CD14-positive monocyte (primary cell): ENCODE data around the gene MPDZ. TPM values are rescaled to one million over a fixed set of nuclear protein-coding genes. Genes with fewer than 3 reads are reported as not detected.

ENCODE experiments used
- DNase-seq, 3 donors: peaks; one replicate each; pipeline ENCODE4 v3.0.0-alpha.2; 2011 to 2022
- H2AFZ ChIP-seq: 2 replicates; pipeline ENCODE4 v1.6.0; 2012; ENCODE audit warnings: mild to moderate bottlenecking, low read depth, low read length, inconsistent platforms; ENCODE audit not compliant: insufficient read depth, poor library complexity, severe bottlenecking
- H3K27ac ChIP-seq, 2 donors: 1 replicate in 1 of 2; 2 replicates in 1 of 2; pipeline ENCODE4 v1.5.1; 2012 to 2013; ENCODE audit warnings: low read length in 2 of 2, control low read depth in 1 of 2, inconsistent platforms in 1 of 2, low read depth in 1 of 2, mild to moderate bottlenecking in 1 of 2
- H3K27me3 ChIP-seq, 2 donors: one replicate each; pipeline versions ENCODE4 v1.6.0 to v1.6.1; 2011 to 2013; ENCODE audit warnings: low read length in 2 of 2; ENCODE audit not compliant: control insufficient read depth in 2 of 2, insufficient read depth in 2 of 2
- H3K36me3 ChIP-seq, 2 donors: replicated peaks in 1 of 2; 1 replicate in 1 of 2; 2 replicates in 1 of 2; pipeline versions ENCODE4 v1.5.1 to v1.6.1; 2012 to 2013; ENCODE audit warnings: low read length in 2 of 2, control low read depth in 1 of 2, inconsistent platforms in 1 of 2, mild to moderate bottlenecking in 1 of 2; ENCODE audit not compliant: insufficient read depth in 2 of 2, control insufficient read depth in 1 of 2
- H3K4me1 ChIP-seq, 2 donors: 1 replicate in 1 of 2; 2 replicates in 1 of 2; pipeline versions ENCODE4 v1.5.1 to v1.6.1; 2012 to 2013; ENCODE audit warnings: low read length in 2 of 2, control low read depth in 1 of 2, inconsistent platforms in 1 of 2, mild to moderate bottlenecking in 1 of 2, moderate library complexity in 1 of 2; ENCODE audit not compliant: insufficient read depth in 2 of 2, control insufficient read depth in 1 of 2
- H3K4me2 ChIP-seq: replicated peaks from 2 replicates; pipeline ENCODE3; 2012; ENCODE audit warnings: low read length, moderate library complexity, mild to moderate bottlenecking; ENCODE audit not compliant: poor library complexity, severe bottlenecking; ENCODE audit errors: extremely low read depth
- H3K4me3 ChIP-seq, 3 experiments: fragments of 200-600 bp in 1 of 3; sonication (generic) in 1 of 3; replicated peaks in 1 of 3; 1 replicate in 2 of 3; 2 replicates in 1 of 3; pipeline ENCODE4 v1.5.1; 2011 to 2013; ENCODE audit warnings: low read length in 3 of 3, mild to moderate bottlenecking in 3 of 3, control low read depth in 2 of 3, low read depth in 2 of 3, inconsistent platforms in 1 of 3, moderate library complexity in 1 of 3
- H3K79me2 ChIP-seq: 2 replicates; pipeline ENCODE4 v1.6.0; 2012; ENCODE audit warnings: mild to moderate bottlenecking, control low read depth, inconsistent platforms, low read length, moderate library complexity; ENCODE audit not compliant: insufficient read depth
- H3K9ac ChIP-seq: 2 replicates; pipeline ENCODE4 v1.6.0; 2017; ENCODE audit warnings: low read length, mild to moderate bottlenecking; ENCODE audit not compliant: insufficient read depth, poor library complexity, severe bottlenecking
- H3K9me3 ChIP-seq, 2 donors: replicated peaks in 1 of 2; 1 replicate in 1 of 2; 2 replicates in 1 of 2; pipeline versions ENCODE4 v1.5.1 to v1.6.1; 2012 to 2013; ENCODE audit warnings: low read length in 2 of 2, control low read depth in 1 of 2; ENCODE audit not compliant: control insufficient read depth in 1 of 2, insufficient read depth in 1 of 2
- H4K20me1 ChIP-seq: 2 replicates; pipeline ENCODE4 v1.6.0; 2012; ENCODE audit warnings: mild to moderate bottlenecking, low read length, control low read depth, moderate library complexity; ENCODE audit not compliant: insufficient read depth
- H3K27ac Mint-ChIP-seq, 7 donors: one replicate each; pipeline ENCODE4 v1.8.0; 2020; ENCODE audit warnings: mild to moderate bottlenecking in 7 of 7, mixed read lengths in 7 of 7, moderate library complexity in 6 of 7, inconsistent platforms in 2 of 7
- H3K27me3 Mint-ChIP-seq, 3 donors: one replicate each; pipeline ENCODE4 v1.8.0; 2021 to 2022; ENCODE audit warnings: low read depth in 3 of 3, mild to moderate bottlenecking in 3 of 3, mixed read lengths in 3 of 3, moderate library complexity in 3 of 3, inconsistent platforms in 1 of 3
- H3K36me3 Mint-ChIP-seq, 2 donors: one replicate each; pipeline ENCODE4 v1.8.0; 2020; ENCODE audit warnings: mixed read lengths in 2 of 2, inconsistent platforms in 1 of 2, mild to moderate bottlenecking in 1 of 2
- H3K4me1 Mint-ChIP-seq: one replicate; pipeline ENCODE4 v1.8.0; 2020; ENCODE audit warnings: mild to moderate bottlenecking, mixed read lengths
- H3K4me3 Mint-ChIP-seq, 2 donors: one replicate each; pipeline ENCODE4 v1.8.0; 2020; ENCODE audit warnings: mild to moderate bottlenecking in 2 of 2, mixed read lengths in 2 of 2, moderate library complexity in 1 of 2
- H3K9me3 Mint-ChIP-seq, 7 donors: one replicate each; pipeline ENCODE4 v1.8.0; 2020 to 2022; ENCODE audit warnings: mixed read lengths in 7 of 7, mild to moderate bottlenecking in 6 of 7, moderate library complexity in 6 of 7, inconsistent platforms in 2 of 7
- WGBS: methylation state at CpG from one replicate; pipeline ENCODE4 v1.1.5; 2013; ENCODE audit warnings: missing lambda C conversion rate; ENCODE audit not compliant: insufficient coverage; 5-methylcytosine and 5-hydroxymethylcytosine counted together
- intact Hi-C, 2 donors: fragments of 100-400 bp; cut with micrococcal nuclease; formaldehyde crosslinking; loops; one replicate each; pipeline versions ENCODE4 v1.15.0 to v1.15.1; 2023
- polyA plus RNA-seq, 3 donors: library from polyadenylated mRNA; depleted of rRNA in 1 of 3; unstranded in 2 of 3; stranded (reverse) in 1 of 3; fragments of 300-500 nt in 2 of 3; fragments of >200 nt in 1 of 3; fragmentation: Illumina TruSeq in 2 of 3; gene quantifications; 1 replicate in 2 of 3; 2 replicates in 1 of 3; pipeline ENCODE4 v1.2.3, GENCODE V29; 2012 to 2021
- TF ChIP-seq, protein P1 (sequence below): fragments of 200-600 bp; IDR thresholded peaks from one replicate; pipeline ENCODE4 v1.8.0; 2022; ENCODE audit warnings: antibody characterized with exemption, mild to moderate bottlenecking

Gene MPDZ
- polyA plus RNA-seq, 3 donors: not detected

- no peaks in the 10 kb centered on the region for H3K4me1 ChIP-seq
- no peak overlapping the region for H3K4me3 ChIP-seq
- H3K36me3 Mint-ChIP-seq: no peaks in the 10 kb centered on the region
- no peak overlapping the region for H3K4me3 Mint-ChIP-seq
- no peaks in the 10 kb centered on the region for H3K27me3 ChIP-seq
- no peaks in the 10 kb centered on the region for H3K9me3 ChIP-seq
- no peaks in the 10 kb centered on the region for H3K36me3 ChIP-seq
- no peaks in the 10 kb centered on the region for H3K79me2 ChIP-seq
- H3K27ac ChIP-seq: no peak overlapping the region
- no peaks in the 10 kb centered on the region for H3K4me1 Mint-ChIP-seq
- no peak overlapping the region for H2AFZ ChIP-seq
- 100% methylated on average over 2 of the region's 5 CpGs for WGBS
- H3K27me3 Mint-ChIP-seq: peaks cover 0 to 3% (median 0%) of the 10 kb centered on the region in 3 donors
- H4K20me1 ChIP-seq: no peaks in the 10 kb centered on the region
- DNase-seq: no peak
- TF ChIP-seq, protein P1, sequence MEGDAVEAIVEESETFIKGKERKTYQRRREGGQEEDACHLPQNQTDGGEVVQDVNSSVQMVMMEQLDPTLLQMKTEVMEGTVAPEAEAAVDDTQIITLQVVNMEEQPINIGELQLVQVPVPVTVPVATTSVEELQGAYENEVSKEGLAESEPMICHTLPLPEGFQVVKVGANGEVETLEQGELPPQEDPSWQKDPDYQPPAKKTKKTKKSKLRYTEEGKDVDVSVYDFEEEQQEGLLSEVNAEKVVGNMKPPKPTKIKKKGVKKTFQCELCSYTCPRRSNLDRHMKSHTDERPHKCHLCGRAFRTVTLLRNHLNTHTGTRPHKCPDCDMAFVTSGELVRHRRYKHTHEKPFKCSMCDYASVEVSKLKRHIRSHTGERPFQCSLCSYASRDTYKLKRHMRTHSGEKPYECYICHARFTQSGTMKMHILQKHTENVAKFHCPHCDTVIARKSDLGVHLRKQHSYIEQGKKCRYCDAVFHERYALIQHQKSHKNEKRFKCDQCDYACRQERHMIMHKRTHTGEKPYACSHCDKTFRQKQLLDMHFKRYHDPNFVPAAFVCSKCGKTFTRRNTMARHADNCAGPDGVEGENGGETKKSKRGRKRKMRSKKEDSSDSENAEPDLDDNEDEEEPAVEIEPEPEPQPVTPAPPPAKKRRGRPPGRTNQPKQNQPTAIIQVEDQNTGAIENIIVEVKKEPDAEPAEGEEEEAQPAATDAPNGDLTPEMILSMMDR: no peak
- no peak overlapping the region for H3K4me2 ChIP-seq
- H3K27ac Mint-ChIP-seq: no peak overlapping the region
- intact Hi-C loops: no loop called here
- H3K9ac ChIP-seq: no peak overlapping the region
- no peaks in the 10 kb centered on the region for H3K9me3 Mint-ChIP-seq
These were observed 136.2 kb downstream of the MPDZ start for GRCh38 chr9:13143281-13143680.

DNA sequence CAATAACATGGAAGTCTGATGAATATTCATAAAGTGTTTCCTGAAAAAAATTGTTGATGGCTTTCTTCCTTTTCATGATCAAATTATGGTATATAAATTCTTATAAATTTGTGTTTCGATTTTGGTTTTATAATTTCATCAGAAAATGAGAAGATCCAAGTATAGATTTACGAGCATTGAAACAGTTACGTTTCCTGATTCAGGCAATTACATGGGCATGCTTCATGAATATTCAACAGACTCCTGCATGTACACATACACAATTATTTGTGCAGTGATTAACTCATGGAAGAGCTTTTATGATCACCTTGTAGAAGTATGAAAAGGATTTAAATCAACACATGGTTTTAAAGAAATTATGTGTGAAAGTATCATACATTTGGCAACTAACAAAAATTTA is 136.7 kb downstream of the MPDZ start:
- Mint-ChIP-seq H3K4me1 (no peaks in the 10 kb centered on the region), H3K9me3 (no peaks in the 10 kb centered on the region), H3K4me3 (no peak overlapping the region), H3K27me3 (peaks cover 0 to 3% (median 0%) of the 10 kb centered on the region in 3 donors), H3K36me3 (no peaks in the 10 kb centered on the region), H3K27ac (no peak overlapping the region)
- H3K27me3 ChIP-seq: no peaks in the 10 kb centered on the region
- no peak for DNase-seq
- H3K4me2 ChIP-seq: no peak overlapping the region
- H3K36me3 ChIP-seq: no peaks in the 10 kb centered on the region
- no peaks in the 10 kb centered on the region for H4K20me1 ChIP-seq
- no peak overlapping the region for H3K27ac ChIP-seq
- H3K9ac ChIP-seq: no peak overlapping the region
- H3K4me1 ChIP-seq: no peaks in the 10 kb centered on the region
- H3K4me3 ChIP-seq: no peak overlapping the region
- no peaks in the 10 kb centered on the region for H3K9me3 ChIP-seq
- intact Hi-C loops: no loop called here
- TF ChIP-seq, protein P1: no peak
- H3K79me2 ChIP-seq: no peaks in the 10 kb centered on the region
- H2AFZ ChIP-seq: no peak overlapping the region
- no CpG with 5 or more reads among the region's 3 CpGs for WGBS
